Esophagus muscularis mucosa (tissue), 4 donors: ENCODE data around the gene LGALS7B. TPM values are rescaled to one million over a fixed set of nuclear protein-coding genes. Genes with fewer than 3 reads are reported as not detected.
"Not testable (repeated sequence)": the region's sequence is repeated elsewhere in the genome, so short reads cannot be mapped to it uniquely, and the experiment has no call there.

Source experiments
- DNase-seq: peaks from one replicate; pipeline ENCODE4 v3.0.0-alpha.2; 2017; ENCODE audit errors: extremely low spot score
- H3K27ac ChIP-seq, 4 donors: fragments of 200-600 bp; sonication (generic); replicated peaks in 1 of 4; 1 replicate in 3 of 4; 2 replicates in 1 of 4; pipeline ENCODE4 v1.5.1; 2016 to 2019; ENCODE audit warnings: mild to moderate bottlenecking in 1 of 4
- H3K27me3 ChIP-seq, 4 donors: fragments of 200-600 bp; sonication (generic); one replicate each; pipeline versions ENCODE4 v1.5.1 to v1.6.0; 2016 to 2019
- H3K36me3 ChIP-seq, 4 donors: fragments of 200-600 bp; sonication (generic); one replicate each; pipeline ENCODE4 v1.5.1; 2016 to 2019
- H3K4me1 ChIP-seq, 4 donors: fragments of 200-600 bp; sonication (generic); one replicate each; pipeline ENCODE4 v1.5.1; 2016 to 2019
- H3K4me3 ChIP-seq, 4 donors: fragments of 200-600 bp; sonication (generic); 1 replicate in 2 of 4; 2 replicates in 2 of 4; pipeline ENCODE4 v1.5.1; 2016 to 2019; ENCODE audit warnings: mild to moderate bottlenecking in 4 of 4, moderate library complexity in 1 of 4
- H3K9me3 ChIP-seq, 4 donors: fragments of 200-600 bp; sonication (generic); 1 replicate in 3 of 4; 2 replicates in 1 of 4; pipeline ENCODE4 v1.5.1; 2016 to 2019
- CTCF ChIP-seq, 3 experiments: fragments of 200-600 bp in 2 of 3; fragments of 450-650 bp in 1 of 3; sonication (generic) in 2 of 3; IDR thresholded peaks; one replicate each; pipeline ENCODE4 v1.5.1; 2017 to 2019; ENCODE audit warnings: antibody characterized with exemption in 3 of 3, mild to moderate bottlenecking in 2 of 3, moderate library complexity in 1 of 3
- EP300 ChIP-seq: sonication (generic); formaldehyde crosslinking; IDR thresholded peaks from one replicate; pipeline ENCODE4 v1.6.1; 2017; ENCODE audit warnings: antibody characterized with exemption
- POLR2A ChIP-seq: fragments of 450-650 bp; IDR thresholded peaks from one replicate; pipeline ENCODE4 v1.6.1; 2017; ENCODE audit warnings: antibody characterized with exemption, moderate library complexity, mild to moderate bottlenecking, low read depth
- POLR2AphosphoS5 ChIP-seq, 2 donors: sonication (generic); formaldehyde crosslinking; IDR thresholded peaks; one replicate each; pipeline ENCODE4 v1.6.1; 2017; ENCODE audit warnings: antibody characterized with exemption in 2 of 2
- WGBS: methylation state at CpG from one replicate; pipeline ENCODE4 v1.1.5; 2018; 5-methylcytosine and 5-hydroxymethylcytosine counted together
- intact Hi-C: fragments of 100-400 bp; cut with DNase I; formaldehyde crosslinking; loops from one replicate; pipeline ENCODE4 v1.15.1; 2023
- total RNA-seq, 4 donors: library from RNA; depleted of rRNA; stranded (reverse); fragments of >200 nt; gene quantifications; one replicate each; pipeline versions ENCODE4 v1.1.0 to v1.2.1, GENCODE V29; 2016

LGALS7B gene
- total RNA-seq, 4 donors from 2014 or later: not detected

GRCh38 chr19:38744298-38744681 is 44.7 kb upstream of the LGALS7B start, which contains the start of gene CAPN12:
TSS of gene CAPN12 (minus strand) at chr19:38744474. CDS start at chr19:38744165, 309 bp downstream.
- no peak for DNase-seq
- Histone ChIP-seq H3K4me3 (no peak within 1 kb of the TSS), H3K27ac (no peak within 1 kb of the TSS), H3K9me3 (no peaks in the 10 kb centered on the region), H3K4me1 (no peaks in the 10 kb centered on the region), H3K27me3 (no peaks in the 10 kb centered on the region), H3K36me3 (no peaks in the 10 kb centered on the region)
- intact Hi-C loops: no loop called here
- WGBS: 87% methylated on average over 10 of the region's 10 CpGs
- TF ChIP-seq POLR2A: no peak
- no peak for TF ChIP-seq POLR2AphosphoS5 (IDR thresholded peaks at IDR 0.05)
- no peak for TF ChIP-seq EP300
- no peak for TF ChIP-seq CTCF (IDR thresholded peaks at IDR 0.05)

GRCh38 chr19:38744874-38745273 is 44.1 kb upstream of the LGALS7B start:
- 88% methylated on average over 6 of the region's 6 CpGs for WGBS
- H3K4me1 ChIP-seq: no peaks in the 10 kb centered on the region

GRCh38 chr19:38745316-38745715 is 43.7 kb upstream of the LGALS7B start:
- no peak for TF ChIP-seq POLR2A
- TF ChIP-seq POLR2AphosphoS5 (IDR thresholded peaks at IDR 0.05): no peak
- no peak for TF ChIP-seq CTCF (IDR thresholded peaks at IDR 0.05)
- TF ChIP-seq EP300: no peak
- no peaks in the 10 kb centered on the region for H3K36me3 ChIP-seq
- WGBS: 87% methylated on average over 7 of the region's 7 CpGs
- no peaks in the 10 kb centered on the region for H3K4me1 ChIP-seq
- H3K4me3 ChIP-seq: no peak overlapping the region
- H3K27ac ChIP-seq: no peak overlapping the region
- no peaks in the 10 kb centered on the region for H3K27me3 ChIP-seq
- no peak for DNase-seq
- intact Hi-C loops: no loop called here
- H3K9me3 ChIP-seq: no peaks in the 10 kb centered on the region

More at GRCh38 chr19:38744874-38745273, 44.1 kb upstream of the LGALS7B start:
- no peaks in the 10 kb centered on the region for H3K9me3 ChIP-seq
- no peak overlapping the region for H3K4me3 ChIP-seq
- H3K27me3 ChIP-seq: no peaks in the 10 kb centered on the region
- intact Hi-C loops: no loop called here
- DNase-seq: no peak
- no peaks in the 10 kb centered on the region for H3K36me3 ChIP-seq
- no peak overlapping the region for H3K27ac ChIP-seq
- TF ChIP-seq POLR2AphosphoS5 (IDR thresholded peaks at IDR 0.05) (no peak), POLR2A (no peak), CTCF (IDR thresholded peaks at IDR 0.05) (no peak), EP300 (no peak)

GRCh38 chr19:38753783-38754182 is 35.2 kb upstream of the LGALS7B start:
- H3K4me1 ChIP-seq, H3K27ac ChIP-seq, H3K9me3 ChIP-seq, DNase-seq, H3K36me3 ChIP-seq, H3K4me3 ChIP-seq, H3K27me3 ChIP-seq, intact Hi-C loops: not testable (repeated sequence)
- 83% methylated on average over 3 of the region's 3 CpGs for WGBS

GRCh38 chr19:38754196-38754595 is 34.8 kb upstream of the LGALS7B start:
- intact Hi-C loops, DNase-seq, H3K36me3 ChIP-seq, H3K9me3 ChIP-seq, H3K4me3 ChIP-seq, H3K27ac ChIP-seq, H3K27me3 ChIP-seq, H3K4me1 ChIP-seq: not testable (repeated sequence)
- WGBS: no CpG with 5 or more reads among the region's 2 CpGs

- no peak for DNase-seq
- H3K27ac ChIP-seq: no peak overlapping the region
- H3K4me3 ChIP-seq: no peak overlapping the region
- H3K27me3 ChIP-seq: no peaks in the 10 kb centered on the region
- H3K36me3 ChIP-seq: no peaks in the 10 kb centered on the region
- H3K4me1 ChIP-seq: no peaks in the 10 kb centered on the region
- WGBS: 69% methylated on average over 10 of the region's 10 CpGs
- no peak for TF ChIP-seq EP300
- TF ChIP-seq POLR2A: no peak
- TF ChIP-seq POLR2AphosphoS5 (IDR thresholded peaks at IDR 0.05): no peak
- TF ChIP-seq CTCF (IDR thresholded peaks at IDR 0.05): no peak
- intact Hi-C loops: no loop called here
- no peaks in the 10 kb centered on the region for H3K9me3 ChIP-seq
Measured at GRCh38 chr19:38759590-38760003, 29.4 kb upstream of the LGALS7B start.

GRCh38 chr19:38760805-38761517 is 28.0 kb upstream of the LGALS7B start:
- H3K4me3 ChIP-seq, H3K36me3 ChIP-seq, H3K27ac ChIP-seq, H3K9me3 ChIP-seq, H3K4me1 ChIP-seq, H3K27me3 ChIP-seq, intact Hi-C loops, DNase-seq: not testable (repeated sequence)
- 79% methylated on average over 6 of the region's 6 CpGs for WGBS

GRCh38 chr19:38761884-38762389 is 27.1 kb upstream of the LGALS7B start:
- DNase-seq: not testable (repeated sequence)

More at GRCh38 chr19:38761884-38762389, 27.1 kb upstream of the LGALS7B start:
- H3K27me3 ChIP-seq, H3K27ac ChIP-seq, H3K36me3 ChIP-seq, H3K4me3 ChIP-seq, H3K9me3 ChIP-seq, intact Hi-C loops, H3K4me1 ChIP-seq: not testable (repeated sequence)
- 95% methylated on average over 9 of the region's 9 CpGs for WGBS
